Measurements from ENCODE around the gene DNAAF8.

DNAAF8 gene

GRCh38 chr16:4796982-4797804 is 62.9 kb downstream of the DNAAF8 start:
- Histone ChIP-seq H3K36me3 (ENCODE audit: insufficient read depth, low read length) (no peaks in the 10 kb centered on the region), H3K4me3 (ENCODE audit: low read depth, low read length) (no peak overlapping the region), H3K79me2 (ENCODE audit: control insufficient read depth, insufficient read depth, low read length, unreplicated experiment) (no peaks in the 10 kb centered on the region), H3K4me1 (ENCODE audit: control insufficient read depth, insufficient read depth, low read length, unreplicated experiment) (peaks cover 3% of the 10 kb centered on the region), H2AFZ (ENCODE audit: low read length, unreplicated experiment) (no peak overlapping the region), H3K27ac (ENCODE audit: low read depth, low read length) (no peak overlapping the region), H3K27me3 (ENCODE audit: insufficient read depth, low read length) (no peaks in the 10 kb centered on the region)

DNA sequence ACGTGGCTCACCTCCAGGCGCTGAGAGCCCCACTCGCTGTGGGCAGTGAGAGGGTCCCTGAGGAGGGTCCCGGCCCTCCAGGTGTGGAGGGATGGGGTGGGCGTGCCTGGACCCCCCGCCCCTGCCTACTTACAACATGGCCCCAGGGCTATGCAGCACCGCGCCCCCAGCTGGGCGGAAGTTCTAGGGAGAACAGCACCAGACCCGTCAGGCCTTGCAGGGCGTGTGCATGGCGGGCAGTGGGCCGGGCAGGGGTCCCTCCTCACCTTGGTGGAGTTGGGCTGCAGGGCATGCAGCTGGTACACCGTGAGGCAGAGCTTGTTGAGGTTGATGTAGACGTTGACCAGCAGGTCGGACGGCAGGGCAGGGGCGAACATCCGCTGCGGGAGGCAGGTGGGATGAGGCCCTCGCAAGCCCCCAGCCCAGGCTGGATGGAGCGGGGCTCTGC is 63.5 kb downstream of the DNAAF8 start:
- no peak overlapping the region for H3K27ac ChIP-seq (ENCODE audit: low read depth, low read length)
- no peaks in the 10 kb centered on the region for H3K36me3 ChIP-seq (ENCODE audit: insufficient read depth, low read length)
- H3K4me1 ChIP-seq (ENCODE audit: control insufficient read depth, insufficient read depth, low read length, unreplicated experiment): peaks cover 3% of the 10 kb centered on the region
- no peak overlapping the region for H3K4me3 ChIP-seq (ENCODE audit: low read depth, low read length)
- no peak overlapping the region for H2AFZ ChIP-seq (ENCODE audit: low read length, unreplicated experiment)
- H3K79me2 ChIP-seq (ENCODE audit: control insufficient read depth, insufficient read depth, low read length, unreplicated experiment): no peaks in the 10 kb centered on the region
- no peaks in the 10 kb centered on the region for H3K27me3 ChIP-seq (ENCODE audit: insufficient read depth, low read length)

- no peaks in the 10 kb centered on the region for H3K36me3 ChIP-seq (ENCODE audit: insufficient read depth, low read length)
- no peaks in the 10 kb centered on the region for H3K27me3 ChIP-seq (ENCODE audit: insufficient read depth, low read length)
Measured at GRCh38 chr16:4798456-4798855, 64.1 kb downstream of the DNAAF8 start.

More at GRCh38 chr16:4798456-4798855, 64.1 kb downstream of the DNAAF8 start:
- Histone ChIP-seq H3K4me1 (ENCODE audit: control insufficient read depth, insufficient read depth, low read length, unreplicated experiment) (peaks cover 3% of the 10 kb centered on the region), H3K27ac (ENCODE audit: low read depth, low read length) (no peak overlapping the region), H3K4me3 (ENCODE audit: low read depth, low read length) (no peak overlapping the region), H2AFZ (ENCODE audit: low read length, unreplicated experiment) (no peak overlapping the region), H3K79me2 (ENCODE audit: control insufficient read depth, insufficient read depth, low read length, unreplicated experiment) (no peaks in the 10 kb centered on the region)
